HG03558 (cell line): Measurements from ENCODE around the gene ZIC3.
"Not testable (repeated sequence)": the region's sequence is repeated elsewhere in the genome, so short reads cannot be mapped to it uniquely, and the experiment has no call there.

Experiments used
- ATAC-seq: cut with Tn5 transposase; IDR thresholded peaks from one replicate; pipeline ENCODE4 v1.9.1; 2021; ENCODE audit warnings: moderate number of reproducible peaks; ENCODE audit not compliant: unreplicated experiment; ENCODE audit errors: extremely low read depth

The ZIC3 gene

GRCh38 chrX:137565921-137566745 lies at the start of gene ZIC3:
TSS of gene ZIC3 (plus strand) at chrX:137566127. CDS start at chrX:137566692, 565 bp downstream.
- ATAC-seq: no peak

GRCh38 chrX:137519459-137519858 lies 46.5 kb upstream of the ZIC3 start:
- no peak for ATAC-seq

- ATAC-seq: no peak
These were observed 19.9 kb upstream of the ZIC3 start for GRCh38 chrX:137545711-137546651.

- no peak for ATAC-seq
These were observed 18.6 kb upstream of the ZIC3 start for GRCh38 chrX:137547291-137547690.

GRCh38 chrX:137548261-137548660 lies 17.7 kb upstream of the ZIC3 start:
- no peak for ATAC-seq

- no peak for ATAC-seq
These were observed 16.9 kb upstream of the ZIC3 start for GRCh38 chrX:137549073-137549472.

GRCh38 chrX:137549851-137550664 lies 15.9 kb upstream of the ZIC3 start:
- no peak for ATAC-seq

- ATAC-seq: no peak
These were observed 15.2 kb upstream of the ZIC3 start for GRCh38 chrX:137550665-137551261.

GRCh38 chrX:137552098-137552497 lies 13.8 kb upstream of the ZIC3 start:
- ATAC-seq: not testable (repeated sequence)

GRCh38 chrX:137562096-137562495 lies 3.8 kb upstream of the ZIC3 start:
- no peak for ATAC-seq

- no peak for ATAC-seq
These were observed 2.0 kb upstream of the ZIC3 start for GRCh38 chrX:137563681-137564651.

- no peak for ATAC-seq
These were observed 516 bp upstream of the ZIC3 start for GRCh38 chrX:137565318-137565904.

GRCh38 chrX:137566746-137567679 lies 1.1 kb downstream of the ZIC3 start:
- ATAC-seq: no peak

GRCh38 chrX:137567682-137568232 lies 1.8 kb downstream of the ZIC3 start:
- no peak for ATAC-seq

GRCh38 chrX:137568741-137569469 lies 3.0 kb downstream of the ZIC3 start:
- no peak for ATAC-seq

- ATAC-seq: no peak
These were observed 3.6 kb downstream of the ZIC3 start for GRCh38 chrX:137569470-137569891.
